HepG2 (cell line): Measurements from ENCODE around the gene ADM5. TPM values are rescaled to one million over a fixed set of nuclear protein-coding genes. Genes with fewer than 3 reads are reported as not detected.

Experiments
- FOSL2 ChIP-seq: sonication (generic); formaldehyde crosslinking; IDR thresholded peaks from 2 replicates; pipeline ENCODE4 v1.4.0; 2020; ENCODE audit warnings: missing genetic modification reagents
- PATZ1 ChIP-seq: sonication (generic); formaldehyde crosslinking; IDR thresholded peaks from 2 replicates; pipeline ENCODE4 v1.4.0; 2020; ENCODE audit warnings: missing genetic modification reagents
- RARA ChIP-seq: IDR thresholded peaks from 2 replicates; pipeline ENCODE4 v1.6.1; 2016; ENCODE audit warnings: missing genetic modification reagents, missing compliant biosample characterization
- SKI ChIP-seq: fragments of 450-650 bp; IDR thresholded peaks from one replicate; pipeline ENCODE4 v1.6.1; 2018; ENCODE audit warnings: mild to moderate bottlenecking; ENCODE audit not compliant: partially characterized antibody
- SMAD9 ChIP-seq: sonication (generic); formaldehyde crosslinking; IDR thresholded peaks from 2 replicates; pipeline ENCODE4 v1.5.1; 2020; ENCODE audit warnings: mild to moderate bottlenecking, missing genetic modification reagents
- ZNF34 ChIP-seq: sonication (generic); formaldehyde crosslinking; IDR thresholded peaks from 2 replicates; pipeline ENCODE4 v1.4.0; 2020; ENCODE audit warnings: mild to moderate bottlenecking, missing genetic modification reagents, borderline replicate concordance
- ZNF343 ChIP-seq: sonication (generic); formaldehyde crosslinking; IDR thresholded peaks from 2 replicates; pipeline ENCODE4 v1.4.0; 2020; ENCODE audit warnings: mild to moderate bottlenecking, missing genetic modification reagents
- ZNF605 ChIP-seq: sonication (generic); formaldehyde crosslinking; IDR thresholded peaks from 2 replicates; pipeline ENCODE4 v1.8.0; 2022; ENCODE audit warnings: mild to moderate bottlenecking, missing genetic modification reagents
- ZNF75D ChIP-seq: sonication (generic); formaldehyde crosslinking; IDR thresholded peaks from 2 replicates; pipeline ENCODE4 v1.8.1; 2023; ENCODE audit warnings: missing genetic modification reagents, mild to moderate bottlenecking, borderline replicate concordance
- ZNF850 ChIP-seq: sonication (generic); formaldehyde crosslinking; conservative IDR thresholded peaks from 2 replicates; pipeline ENCODE4 v1.9.0; 2021; ENCODE audit warnings: mild to moderate bottlenecking, missing genetic modification reagents
- polyA plus RNA-seq, 8 experiments: library from polyadenylated mRNA; depleted of rRNA in 3 of 8; stranded (reverse) in 7 of 8; unstranded in 1 of 8; fragments of >200 nt; fragmentation: Illumina TruSeq in 4 of 8; extraction: Trizol in 4 of 8; gene quantifications; 2 replicates each; pipeline versions ENCODE4 v1.2.1 to v1.2.3, GENCODE V29; 2011 to 2016; ENCODE audit warnings: low read depth in 4 of 8, missing spikeins in 1 of 8, mixed read lengths in 1 of 8; ENCODE audit not compliant: insufficient read depth in 1 of 8
- total RNA-seq, 5 experiments: library from RNA; depleted of rRNA; stranded (reverse); fragments of >200 nt; fragmentation: Illumina TruSeq; extraction: Trizol; gene quantifications; 2 replicates each; pipeline ENCODE4 v1.2.3, GENCODE V29; 2016; ENCODE audit warnings: low read depth in 1 of 5
- TF ChIP-seq, protein P1 (sequence below): sonication (generic); formaldehyde crosslinking; IDR thresholded peaks from 2 replicates; pipeline ENCODE4 v1.4.0; 2020; ENCODE audit warnings: missing genetic modification reagents
- TF ChIP-seq, protein P2 (sequence below): sonication (generic); formaldehyde crosslinking; IDR thresholded peaks from 2 replicates; pipeline ENCODE4 v1.8.1; 2022; ENCODE audit warnings: mild to moderate bottlenecking, missing genetic modification reagents

Gene ADM5
- total and polyA plus RNA-seq, 2 of the 13 experiments (the other 11 are each of a cell fraction or from before 2014, with no cell fraction given) = 2.7 to 4.1 TPM

- TF ChIP-seq, protein P1, sequence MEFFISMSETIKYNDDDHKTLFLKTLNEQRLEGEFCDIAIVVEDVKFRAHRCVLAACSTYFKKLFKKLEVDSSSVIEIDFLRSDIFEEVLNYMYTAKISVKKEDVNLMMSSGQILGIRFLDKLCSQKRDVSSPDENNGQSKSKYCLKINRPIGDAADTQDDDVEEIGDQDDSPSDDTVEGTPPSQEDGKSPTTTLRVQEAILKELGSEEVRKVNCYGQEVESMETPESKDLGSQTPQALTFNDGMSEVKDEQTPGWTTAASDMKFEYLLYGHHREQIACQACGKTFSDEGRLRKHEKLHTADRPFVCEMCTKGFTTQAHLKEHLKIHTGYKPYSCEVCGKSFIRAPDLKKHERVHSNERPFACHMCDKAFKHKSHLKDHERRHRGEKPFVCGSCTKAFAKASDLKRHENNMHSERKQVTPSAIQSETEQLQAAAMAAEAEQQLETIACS (CRISPR knock-in tag) = no peak
- TF ChIP-seq ZNF343 (CRISPR knock-in tag) = no peak
- TF ChIP-seq ZNF850 = no peak
- 0 out of 2 replicates have a peak, but pooled peaks have one; percentile 27 for TF ChIP-seq ZNF34 (CRISPR knock-in tag)
- no peak for TF ChIP-seq PATZ1 (CRISPR knock-in tag)
- peak; percentile 64 for TF ChIP-seq FOSL2 (CRISPR knock-in tag)
- TF ChIP-seq ZNF75D (CRISPR knock-in tag) = no peak
- TF ChIP-seq RARA = no peak
- TF ChIP-seq, protein P2, sequence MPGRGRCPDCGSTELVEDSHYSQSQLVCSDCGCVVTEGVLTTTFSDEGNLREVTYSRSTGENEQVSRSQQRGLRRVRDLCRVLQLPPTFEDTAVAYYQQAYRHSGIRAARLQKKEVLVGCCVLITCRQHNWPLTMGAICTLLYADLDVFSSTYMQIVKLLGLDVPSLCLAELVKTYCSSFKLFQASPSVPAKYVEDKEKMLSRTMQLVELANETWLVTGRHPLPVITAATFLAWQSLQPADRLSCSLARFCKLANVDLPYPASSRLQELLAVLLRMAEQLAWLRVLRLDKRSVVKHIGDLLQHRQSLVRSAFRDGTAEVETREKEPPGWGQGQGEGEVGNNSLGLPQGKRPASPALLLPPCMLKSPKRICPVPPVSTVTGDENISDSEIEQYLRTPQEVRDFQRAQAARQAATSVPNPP (CRISPR knock-in tag) = no peak
- TF ChIP-seq SKI = peak; percentile 5
- TF ChIP-seq SMAD9 (CRISPR knock-in tag) = no peak
- no peak for TF ChIP-seq ZNF605
- TF ChIP-seq, all 625 proteins: peak for 79
Observed at GRCh38 chr19:49676136-49676783, 13.1 kb upstream of the ADM5 start (continued).
